A549 (cell line): ENCODE measurements around the gene SAG. TPM values are rescaled to one million over a fixed set of nuclear protein-coding genes. Genes with fewer than 3 reads are reported as not detected.

Source experiments
- ATAC-seq, 2 experiments: fragments of 200-7000 bp in 1 of 2; fragments of >200 bp in 1 of 2; cut with Nextera tagmentation in 1 of 2; cut with Tn5 transposase in 1 of 2; 3 replicates each; pipeline versions ENCODE4 v1.8.0 to v1.9.1; 2018 to 2020; ENCODE audit warnings: mild to moderate bottlenecking in 1 of 2, moderate library complexity in 1 of 2
- CTCF ChIA-PET: fragments of 300-600 bp; sonication (Branson Sonifier 250); formaldehyde crosslinking; extraction: SDS; loops from one replicate; lab custom pipeline; 2021; ENCODE audit warnings: antibody characterized with exemption, inconsistent platforms; lab: Yijun Ruan, JAX
- POLR2A ChIA-PET: fragments of 350-600 bp; formaldehyde crosslinking; extraction: SDS; loops from one replicate; lab custom pipeline; 2021; ENCODE audit warnings: antibody characterized with exemption, inconsistent platforms; lab: Yijun Ruan, JAX
- DNase-seq, 2 experiments: peaks; one replicate each; pipeline versions ENCODE4 v3.0.0 to v3.0.0-alpha.2; 2011 to 2016; ENCODE audit warnings: low read depth in 1 of 2, low spot score in 1 of 2
- FAIRE-seq: peaks from 2 replicates; lab custom pipeline; 2011; peaks lifted over from hg19 to GRCh38; lab: Jason Lieb, UNC
- H3K27ac ChIP-seq, 2 experiments: fragments of >200 bp; sonication (Bioruptor Twin); formaldehyde crosslinking; 3 replicates each; pipeline ENCODE4 v1.5.1; 2016 to 2017
- H3K4me1 ChIP-seq: fragments of >200 bp; sonication (Bioruptor Twin); formaldehyde crosslinking; 3 replicates; pipeline ENCODE4 v1.6.1; 2016
- H3K4me2 ChIP-seq: fragments of >200 bp; sonication (Bioruptor Twin); formaldehyde crosslinking; 3 replicates; pipeline ENCODE4 v1.6.1; 2016
- H3K4me3 ChIP-seq: fragments of >200 bp; sonication (Bioruptor Twin); formaldehyde crosslinking; 3 replicates; pipeline ENCODE4 v1.5.1; 2016
- H3K9me3 ChIP-seq: fragments of >200 bp; sonication (Bioruptor Twin); formaldehyde crosslinking; 3 replicates; pipeline ENCODE4 v1.6.1; 2016
- BHLHE40 ChIP-seq: IDR thresholded peaks from 2 replicates; pipeline ENCODE4 v1.6.1; 2012; ENCODE audit warnings: low read depth, low read length, inconsistent platforms
- EHF ChIP-seq: fragments of 250-450 bp; sonication (Bioruptor Pico); IDR thresholded peaks from 2 replicates; pipeline ENCODE4 v1.5.0; 2020; ENCODE audit warnings: mild to moderate bottlenecking
- EP300 ChIP-seq, 2 experiments: fragments of >200 bp; sonication (Bioruptor Twin); formaldehyde crosslinking; IDR thresholded peaks; 2 replicates in 1 of 2; 3 replicates in 1 of 2; pipeline ENCODE4 v1.6.1; 2016 to 2017
- FOSB ChIP-seq: fragments of 250-450 bp; sonication (Bioruptor Pico); IDR thresholded peaks from 2 replicates; pipeline ENCODE4 v1.5.0; 2020; ENCODE audit warnings: mild to moderate bottlenecking, moderate library complexity
- FOSL2 ChIP-seq, 2 experiments: fragments of 450-650 bp in 1 of 2; fragments of >200 bp in 1 of 2; sonication (Bioruptor Twin) in 1 of 2; formaldehyde crosslinking; IDR thresholded peaks; 2 replicates each; pipeline versions ENCODE4 v1.5.0 to v1.6.1; 2016 to 2020; ENCODE audit warnings: mild to moderate bottlenecking in 1 of 2, moderate library complexity in 1 of 2
- GATA3 ChIP-seq: IDR thresholded peaks from 2 replicates; pipeline ENCODE4 v1.6.1; 2012; ENCODE audit warnings: borderline replicate concordance
- HDAC2 ChIP-seq: fragments of 200-600 bp; sonication (generic); IDR thresholded peaks from 2 replicates; pipeline ENCODE4 v1.6.1; 2016
- HEYL ChIP-seq: fragments of 250-450 bp; sonication (Bioruptor Pico); IDR thresholded peaks from 2 replicates; pipeline ENCODE4 v1.8.0; 2021; ENCODE audit warnings: mild to moderate bottlenecking, moderate library complexity
- JUN ChIP-seq, 2 experiments: fragments of >200 bp; sonication (Bioruptor Twin); formaldehyde crosslinking; IDR thresholded peaks; 2 replicates in 1 of 2; 3 replicates in 1 of 2; pipeline ENCODE4 v1.6.1; 2016 to 2017
- MYC ChIP-seq: IDR thresholded peaks from 2 replicates; pipeline ENCODE4 v1.6.1; 2012; ENCODE audit warnings: mild to moderate bottlenecking, inconsistent platforms, low read length, improper control_type of control experiment, borderline replicate concordance
- NPAS2 ChIP-seq: fragments of 250-450 bp; sonication (Bioruptor Pico); IDR thresholded peaks from 2 replicates; pipeline ENCODE4 v1.8.0; 2022; ENCODE audit warnings: mild to moderate bottlenecking, moderate library complexity, borderline replicate concordance
- NR3C1 ChIP-seq: fragments of >200 bp; sonication (Bioruptor Twin); formaldehyde crosslinking; IDR thresholded peaks from 3 replicates; pipeline ENCODE4 v1.6.1; 2017
- PHF8 ChIP-seq: fragments of 200-600 bp; sonication (generic); IDR thresholded peaks from 2 replicates; pipeline ENCODE4 v1.6.1; 2016; ENCODE audit warnings: low read depth, mild to moderate bottlenecking, antibody characterized with exemption, moderate library complexity, borderline replicate concordance
- RARB ChIP-seq: fragments of 250-450 bp; sonication (Bioruptor Pico); IDR thresholded peaks from 2 replicates; pipeline ENCODE4 v1.8.0; 2021; ENCODE audit warnings: mild to moderate bottlenecking, moderate library complexity
- RNF2 ChIP-seq: fragments of 200-600 bp; sonication (generic); IDR thresholded peaks from 2 replicates; pipeline ENCODE4 v1.6.1; 2016; ENCODE audit warnings: low read depth, mild to moderate bottlenecking, antibody characterized with exemption, moderate library complexity, borderline replicate concordance
- SMC3 ChIP-seq: fragments of >200 bp; sonication (Bioruptor Twin); formaldehyde crosslinking; IDR thresholded peaks from 3 replicates; pipeline ENCODE4 v1.6.1; 2018; ENCODE audit warnings: inconsistent platforms
- TFCP2L1 ChIP-seq: fragments of 250-450 bp; sonication (Bioruptor Pico); IDR thresholded peaks from 2 replicates; pipeline ENCODE4 v1.5.0; 2021; ENCODE audit warnings: mild to moderate bottlenecking
- ZC3H11A ChIP-seq: fragments of 450-650 bp; IDR thresholded peaks from 2 replicates; pipeline ENCODE4 v1.6.1; 2014; ENCODE audit warnings: antibody characterized with exemption, mild to moderate bottlenecking
- ZFP36 ChIP-seq: fragments of 450-650 bp; IDR thresholded peaks from 2 replicates; pipeline ENCODE4 v1.6.1; 2014; ENCODE audit warnings: borderline replicate concordance; ENCODE audit not compliant: partially characterized antibody
- ZSCAN20 ChIP-seq: fragments of 250-450 bp; sonication (Bioruptor Pico); IDR thresholded peaks from 2 replicates; pipeline ENCODE4 v1.8.0; 2022; ENCODE audit warnings: mild to moderate bottlenecking, moderate library complexity
- WGBS: methylation state at CpG from one replicate; pipeline ENCODE4 v1.1.6; 2017; ENCODE audit errors: missing lambda C conversion rate; 5-methylcytosine and 5-hydroxymethylcytosine counted together
- polyA plus RNA-seq, 4 experiments: library from polyadenylated mRNA; depleted of rRNA in 3 of 4; stranded (reverse); fragments of >200 nt; fragmentation: RNase III in 1 of 4; extraction: RNeasy Plus Mini Kit Qiagen cat#74134 plus additional on column Dnase treatment in 1 of 4; gene quantifications; 2 replicates in 3 of 4; 3 replicates in 1 of 4; pipeline ENCODE4 v1.2.3, GENCODE V29; 2011 to 2017
- TF ChIP-seq, protein P1 (sequence below): fragments of 450-650 bp; IDR thresholded peaks from 2 replicates; pipeline ENCODE4 v1.6.1; 2014; ENCODE audit warnings: antibody characterized with exemption
- TF ChIP-seq, protein P2 (sequence below): IDR thresholded peaks from 2 replicates; pipeline ENCODE4 v1.6.1; 2012
- TF ChIP-seq, protein P3 (sequence below): fragments of >200 bp; sonication (Bioruptor Twin); formaldehyde crosslinking; IDR thresholded peaks from 3 replicates; pipeline ENCODE4 v1.5.1; 2016
- TF ChIP-seq, protein P4 (sequence below): fragments of 250-450 bp; sonication (Bioruptor Pico); IDR thresholded peaks from 2 replicates; pipeline ENCODE4 v1.5.0; 2020; ENCODE audit warnings: low read depth, mild to moderate bottlenecking, moderate library complexity

Gene SAG
- polyA plus RNA-seq, 2 of the 4 experiments (the other 2 are of a cell fraction), result not detected

DNA sequence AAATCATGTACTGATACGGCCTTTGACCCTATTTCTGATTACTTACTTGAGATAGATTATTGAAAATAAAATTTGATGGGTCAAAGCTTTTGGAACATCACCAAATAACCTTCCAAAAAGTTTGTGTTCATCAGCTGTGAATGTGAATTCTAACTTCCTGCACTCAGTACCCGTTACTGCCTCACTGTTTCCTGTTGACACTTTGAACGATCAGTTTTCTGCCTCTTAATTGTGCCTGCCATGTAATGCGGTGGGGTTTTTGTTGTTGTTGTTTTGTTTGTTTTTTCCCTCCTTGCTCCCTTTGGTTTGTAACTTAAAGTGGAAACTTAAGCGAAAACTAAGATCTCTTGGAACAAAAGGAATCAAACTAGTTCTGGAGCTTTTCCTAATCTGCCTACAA lies 37.2 kb upstream of the SAG start:
- no peak overlapping the region for H3K4me2 ChIP-seq
- no peak for ATAC-seq
- H3K4me3 ChIP-seq, result no peak overlapping the region
- FAIRE-seq, result no peak
- no peak overlapping the region for H3K27ac ChIP-seq
- no peak for DNase-seq
- H3K9me3 ChIP-seq, result no peaks in the 10 kb centered on the region
- POLR2A ChIA-PET, result no interaction called here
- CTCF ChIA-PET, result interaction anchor here (1.1 to 2.0 kb wide), 2 partner anchors 19 to 562 kb away, joined by 3 to 6 read pairs; partner anchors contain the start of gene ATG16L1
- no peaks in the 10 kb centered on the region for H3K4me1 ChIP-seq
- no peak for TF ChIP-seq RNF2
- TF ChIP-seq GATA3, result no peak
- no peak for TF ChIP-seq JUN (IDR thresholded peaks at IDR 0.05)
- TF ChIP-seq PHF8, result no peak
- TF ChIP-seq RARB (CRISPR knock-in tag), result no peak
- no peak for TF ChIP-seq MYC
- TF ChIP-seq, protein P1, sequence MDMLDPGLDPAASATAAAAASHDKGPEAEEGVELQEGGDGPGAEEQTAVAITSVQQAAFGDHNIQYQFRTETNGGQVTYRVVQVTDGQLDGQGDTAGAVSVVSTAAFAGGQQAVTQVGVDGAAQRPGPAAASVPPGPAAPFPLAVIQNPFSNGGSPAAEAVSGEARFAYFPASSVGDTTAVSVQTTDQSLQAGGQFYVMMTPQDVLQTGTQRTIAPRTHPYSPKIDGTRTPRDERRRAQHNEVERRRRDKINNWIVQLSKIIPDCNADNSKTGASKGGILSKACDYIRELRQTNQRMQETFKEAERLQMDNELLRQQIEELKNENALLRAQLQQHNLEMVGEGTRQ, result no peak
- no peak for TF ChIP-seq SMC3
- no peak for TF ChIP-seq ZFP36
- WGBS, result 88% methylated on average over 5 of the region's 5 CpGs

DNA sequence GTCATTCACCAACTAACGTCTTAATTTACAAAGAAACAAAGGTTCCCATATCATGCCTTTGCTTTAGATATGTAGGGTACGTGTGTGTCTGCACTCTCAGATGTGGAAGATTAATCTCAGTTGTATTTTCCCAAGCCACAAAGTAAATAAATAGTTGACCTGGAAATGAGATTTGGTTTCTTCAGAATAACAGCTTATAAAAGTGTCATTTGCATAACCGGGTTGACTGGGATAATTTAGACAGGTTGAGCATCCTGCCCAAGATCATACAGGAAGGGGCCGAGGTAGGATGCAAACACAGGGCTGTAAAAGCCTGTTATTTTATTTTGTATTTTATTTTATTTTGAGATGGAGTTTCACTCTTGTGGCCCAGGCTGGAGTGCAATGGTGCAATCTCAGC lies 36.7 kb upstream of the SAG start:
- no peak for FAIRE-seq
- H3K4me3 ChIP-seq, result no peak overlapping the region
- H3K27ac ChIP-seq, result no peak overlapping the region
- DNase-seq, result no peak
- no peaks in the 10 kb centered on the region for H3K9me3 ChIP-seq
- no peaks in the 10 kb centered on the region for H3K4me1 ChIP-seq
- TF ChIP-seq NR3C1, result no peak
- TF ChIP-seq FOSL2 (IDR thresholded peaks at IDR 0.05), result no peak
- no peak for TF ChIP-seq FOSL2 (CRISPR knock-in tag; IDR thresholded peaks at IDR 0.05)
- no peak for TF ChIP-seq EP300 (IDR thresholded peaks at IDR 0.05)
- no peak for TF ChIP-seq RARB (CRISPR knock-in tag)
- TF ChIP-seq HEYL (CRISPR knock-in tag), result no peak
- TF ChIP-seq HDAC2, result no peak
- TF ChIP-seq SMC3, result no peak
- TF ChIP-seq NPAS2 (CRISPR knock-in tag), result no peak
- TF ChIP-seq BHLHE40, result no peak
- TF ChIP-seq GATA3, result no peak
- TF ChIP-seq FOSB (CRISPR knock-in tag), result no peak
- TF ChIP-seq, protein P2, sequence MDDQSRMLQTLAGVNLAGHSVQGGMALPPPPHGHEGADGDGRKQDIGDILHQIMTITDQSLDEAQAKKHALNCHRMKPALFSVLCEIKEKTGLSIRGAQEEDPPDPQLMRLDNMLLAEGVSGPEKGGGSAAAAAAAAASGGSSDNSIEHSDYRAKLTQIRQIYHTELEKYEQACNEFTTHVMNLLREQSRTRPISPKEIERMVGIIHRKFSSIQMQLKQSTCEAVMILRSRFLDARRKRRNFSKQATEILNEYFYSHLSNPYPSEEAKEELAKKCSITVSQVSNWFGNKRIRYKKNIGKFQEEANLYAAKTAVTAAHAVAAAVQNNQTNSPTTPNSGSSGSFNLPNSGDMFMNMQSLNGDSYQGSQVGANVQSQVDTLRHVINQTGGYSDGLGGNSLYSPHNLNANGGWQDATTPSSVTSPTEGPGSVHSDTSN, result no peak
- TF ChIP-seq, protein P3, sequence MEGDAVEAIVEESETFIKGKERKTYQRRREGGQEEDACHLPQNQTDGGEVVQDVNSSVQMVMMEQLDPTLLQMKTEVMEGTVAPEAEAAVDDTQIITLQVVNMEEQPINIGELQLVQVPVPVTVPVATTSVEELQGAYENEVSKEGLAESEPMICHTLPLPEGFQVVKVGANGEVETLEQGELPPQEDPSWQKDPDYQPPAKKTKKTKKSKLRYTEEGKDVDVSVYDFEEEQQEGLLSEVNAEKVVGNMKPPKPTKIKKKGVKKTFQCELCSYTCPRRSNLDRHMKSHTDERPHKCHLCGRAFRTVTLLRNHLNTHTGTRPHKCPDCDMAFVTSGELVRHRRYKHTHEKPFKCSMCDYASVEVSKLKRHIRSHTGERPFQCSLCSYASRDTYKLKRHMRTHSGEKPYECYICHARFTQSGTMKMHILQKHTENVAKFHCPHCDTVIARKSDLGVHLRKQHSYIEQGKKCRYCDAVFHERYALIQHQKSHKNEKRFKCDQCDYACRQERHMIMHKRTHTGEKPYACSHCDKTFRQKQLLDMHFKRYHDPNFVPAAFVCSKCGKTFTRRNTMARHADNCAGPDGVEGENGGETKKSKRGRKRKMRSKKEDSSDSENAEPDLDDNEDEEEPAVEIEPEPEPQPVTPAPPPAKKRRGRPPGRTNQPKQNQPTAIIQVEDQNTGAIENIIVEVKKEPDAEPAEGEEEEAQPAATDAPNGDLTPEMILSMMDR, result no peak
- no peak for TF ChIP-seq ZSCAN20 (CRISPR knock-in tag)
- no peak for TF ChIP-seq ZC3H11A
- TF ChIP-seq, protein P4, sequence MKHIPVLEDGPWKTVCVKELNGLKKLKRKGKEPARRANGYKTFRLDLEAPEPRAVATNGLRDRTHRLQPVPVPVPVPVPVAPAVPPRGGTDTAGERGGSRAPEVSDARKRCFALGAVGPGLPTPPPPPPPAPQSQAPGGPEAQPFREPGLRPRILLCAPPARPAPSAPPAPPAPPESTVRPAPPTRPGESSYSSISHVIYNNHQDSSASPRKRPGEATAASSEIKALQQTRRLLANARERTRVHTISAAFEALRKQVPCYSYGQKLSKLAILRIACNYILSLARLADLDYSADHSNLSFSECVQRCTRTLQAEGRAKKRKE (CRISPR knock-in tag), result no peak
- no peak for TF ChIP-seq EHF (CRISPR knock-in tag)
- TF ChIP-seq TFCP2L1 (CRISPR knock-in tag), result no peak
- no peak for ATAC-seq
- WGBS, result 89% methylated on average over 4 of the region's 4 CpGs
- POLR2A ChIA-PET, result no interaction called here
- H3K4me2 ChIP-seq, result no peak overlapping the region
- CTCF ChIA-PET, result interaction anchor here (1.1 to 2.0 kb wide), 2 partner anchors 20 to 561 kb away, joined by 3 to 6 read pairs; partner anchors contain the start of gene ATG16L1
